DOHH2 (cell line): ENCODE results near the gene AKAP5.

Source experiments
- CTCF ChIP-seq: fragments of 200-600 bp; sonication (generic); IDR thresholded peaks from one replicate; pipeline ENCODE4 v1.5.1; 2014; ENCODE audit warnings: antibody characterized with exemption, mild to moderate bottlenecking, low read depth, low read length; ENCODE audit not compliant: poor library complexity, severe bottlenecking
- EZH2phosphoT487 ChIP-seq: fragments of 200-600 bp; sonication (generic); IDR thresholded peaks from 2 replicates; pipeline ENCODE4 v1.6.1; 2017; ENCODE audit warnings: borderline replicate concordance, mild to moderate bottlenecking, antibody characterized with exemption, low read length, moderate library complexity, mixed read lengths

GRCh38 chr14:64423987-64424386 lies 41.3 kb upstream of the AKAP5 start:
- TF ChIP-seq CTCF (no peak), EZH2phosphoT487 (no peak)
